GM18526 (cell line): ENCODE data around the gene METTL16.

ENCODE experiments used
- POLR2A ChIP-seq: IDR thresholded peaks from 3 replicates; pipeline ENCODE4 v1.6.1; 2011; ENCODE audit not compliant: insufficient read length; ENCODE audit errors: extremely low read depth

METTL16 gene

DNA sequence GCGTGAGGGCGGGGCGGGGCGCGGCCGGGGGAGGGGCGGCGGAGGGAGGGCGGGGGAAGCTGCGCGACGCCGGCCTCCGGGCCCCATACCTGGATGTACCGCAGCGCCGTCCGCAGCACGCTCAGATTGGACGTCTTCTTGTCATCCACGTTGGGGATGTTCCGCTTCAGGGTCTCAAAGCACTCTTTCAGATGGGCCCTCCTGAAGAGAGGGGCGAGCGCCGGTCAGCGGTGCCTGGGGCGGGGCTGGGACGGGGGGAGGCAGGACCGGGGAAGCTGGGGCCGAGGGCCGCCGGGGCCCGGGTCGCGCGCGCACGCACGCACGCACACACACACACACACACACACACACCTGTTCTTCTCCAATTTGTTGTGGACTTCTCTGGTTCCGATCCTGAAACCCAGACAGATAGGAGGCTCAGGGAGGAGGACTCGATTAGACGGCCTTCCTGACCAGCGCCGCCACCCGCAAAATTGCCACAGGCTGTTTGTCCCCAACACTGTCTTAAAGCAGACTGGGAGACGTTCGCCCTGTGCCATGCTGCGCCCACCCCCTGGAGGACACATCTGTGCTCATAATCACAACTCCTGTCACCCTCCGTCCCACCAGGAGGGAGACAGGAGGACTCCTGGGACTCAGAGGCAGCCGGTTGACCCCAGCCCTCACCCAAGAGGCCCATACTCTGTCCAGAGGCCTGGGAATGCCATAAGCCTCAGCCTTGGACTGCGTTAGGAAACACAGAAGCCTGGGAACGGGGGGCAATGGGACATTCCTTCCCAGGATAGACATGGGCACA is 117.5 kb downstream of the METTL16 start:
- TF ChIP-seq POLR2A = peak; percentile 6

DNA sequence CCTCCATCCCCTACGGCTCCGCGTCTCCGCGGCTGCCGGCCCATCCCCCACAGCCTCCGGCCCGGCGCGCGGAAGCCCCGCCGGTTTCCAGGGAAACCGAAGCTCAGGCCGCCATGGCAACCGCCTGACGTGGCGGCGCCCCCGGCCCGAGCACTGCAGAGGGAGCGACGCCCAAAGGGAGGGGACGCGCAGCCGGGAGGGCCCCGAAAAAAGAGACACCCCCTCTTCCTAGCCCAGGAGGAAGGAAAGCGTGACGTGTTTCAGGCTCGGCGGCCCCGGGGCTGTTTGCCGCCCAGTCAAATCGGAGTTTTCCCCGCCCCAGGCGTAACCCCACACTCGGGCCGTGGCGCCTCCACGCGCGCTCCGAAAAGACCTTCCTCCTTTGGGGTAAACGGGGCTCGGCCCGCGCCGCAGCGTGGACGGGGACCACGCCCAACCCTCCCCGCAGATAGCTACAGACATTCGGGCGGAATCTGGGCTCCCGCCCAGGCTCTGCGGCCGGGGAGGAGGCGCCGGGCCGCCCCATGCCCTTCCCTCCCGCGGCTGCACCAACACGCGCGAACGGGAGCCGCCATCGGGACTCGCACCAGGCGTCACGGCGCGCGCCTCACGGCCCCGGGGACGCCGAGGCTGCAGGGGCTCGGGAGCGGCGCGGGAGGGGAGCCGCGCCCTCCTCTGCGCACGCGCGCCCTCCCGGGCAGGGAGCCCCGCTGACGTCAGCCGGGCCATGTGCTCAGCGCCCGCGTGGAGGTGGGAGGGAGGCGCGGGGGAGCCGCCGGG is 118.3 kb downstream of the METTL16 start:
- peak; percentile 53 for TF ChIP-seq POLR2A

DNA sequence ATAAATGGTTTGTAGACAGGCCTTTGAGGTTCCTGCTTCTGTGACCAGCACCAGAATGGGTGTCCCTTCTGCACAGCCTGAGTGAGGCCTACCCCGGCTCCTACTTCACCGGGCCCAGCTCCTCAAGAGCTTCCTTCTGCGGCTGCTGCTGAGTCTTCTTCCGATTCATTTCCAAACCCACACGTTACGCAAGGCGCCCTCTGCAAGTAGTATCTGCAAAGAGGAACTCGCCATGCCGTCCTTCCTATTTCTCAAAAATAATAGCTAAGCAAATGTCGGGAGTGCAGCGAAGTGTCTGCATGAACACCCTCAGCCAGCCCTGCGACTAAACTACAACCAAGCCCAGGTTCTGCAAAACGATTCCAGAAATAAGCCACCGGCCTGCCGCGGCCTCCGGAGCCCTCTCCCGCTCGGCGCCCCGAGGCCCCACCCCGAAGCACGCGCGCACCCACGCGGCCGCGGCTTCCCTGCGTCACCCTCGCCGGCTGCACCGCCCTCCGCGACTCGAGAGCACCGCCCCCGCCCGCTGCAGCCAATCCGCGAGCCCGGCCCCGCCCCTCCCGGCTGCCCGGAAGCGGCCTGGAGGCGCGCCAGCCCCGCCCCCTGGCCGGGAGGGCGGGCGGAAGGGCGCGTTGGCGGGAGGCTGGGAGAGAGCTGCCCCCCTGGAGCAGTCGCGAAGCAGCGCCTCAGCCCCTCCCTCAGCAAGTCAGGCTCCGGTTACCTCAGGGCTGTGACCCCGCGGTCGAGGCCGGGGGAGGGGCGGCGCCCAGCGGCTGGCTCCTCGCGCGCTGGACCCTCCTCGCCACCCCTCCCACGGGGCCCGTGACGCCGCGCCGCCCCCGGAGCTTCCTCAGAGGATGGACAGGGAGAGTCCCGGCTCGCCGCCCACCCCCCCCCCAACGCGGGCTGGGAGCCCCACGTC is 119.2 kb downstream of the METTL16 start:
- peak; percentile 64 for TF ChIP-seq POLR2A

DNA sequence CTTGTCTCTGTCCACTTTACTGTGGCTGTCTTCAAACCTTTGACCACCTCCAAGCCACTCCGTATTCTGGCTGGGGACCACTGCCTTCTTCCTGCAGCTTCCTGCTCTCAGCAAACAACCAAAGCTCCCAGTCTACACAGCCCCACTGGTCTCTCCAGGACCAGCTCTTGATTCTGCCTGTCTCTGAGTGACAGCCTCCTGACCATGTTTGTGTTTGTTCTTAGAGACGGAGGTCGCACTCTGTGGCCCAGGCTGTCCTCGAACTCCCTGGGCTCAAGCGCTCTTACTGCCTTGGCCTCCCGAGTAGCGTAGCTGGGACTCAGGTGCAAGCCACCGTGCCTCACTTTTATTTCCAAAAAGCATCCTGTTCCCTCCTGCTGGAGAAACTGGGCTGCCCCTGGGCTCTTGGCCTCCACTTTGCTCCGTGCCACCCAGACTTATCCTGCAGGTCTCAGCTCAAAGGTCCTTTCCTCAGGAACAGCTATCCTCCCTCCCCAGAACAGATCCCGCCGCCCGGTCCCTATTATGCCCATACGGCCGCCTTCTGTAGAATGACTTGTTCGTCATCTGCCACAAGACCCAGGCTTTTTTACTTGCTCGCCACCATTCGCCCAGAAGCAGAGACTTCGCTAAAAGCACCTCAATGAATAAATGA is 120.0 kb downstream of the METTL16 start:
- TF ChIP-seq POLR2A = no peak

DNA sequence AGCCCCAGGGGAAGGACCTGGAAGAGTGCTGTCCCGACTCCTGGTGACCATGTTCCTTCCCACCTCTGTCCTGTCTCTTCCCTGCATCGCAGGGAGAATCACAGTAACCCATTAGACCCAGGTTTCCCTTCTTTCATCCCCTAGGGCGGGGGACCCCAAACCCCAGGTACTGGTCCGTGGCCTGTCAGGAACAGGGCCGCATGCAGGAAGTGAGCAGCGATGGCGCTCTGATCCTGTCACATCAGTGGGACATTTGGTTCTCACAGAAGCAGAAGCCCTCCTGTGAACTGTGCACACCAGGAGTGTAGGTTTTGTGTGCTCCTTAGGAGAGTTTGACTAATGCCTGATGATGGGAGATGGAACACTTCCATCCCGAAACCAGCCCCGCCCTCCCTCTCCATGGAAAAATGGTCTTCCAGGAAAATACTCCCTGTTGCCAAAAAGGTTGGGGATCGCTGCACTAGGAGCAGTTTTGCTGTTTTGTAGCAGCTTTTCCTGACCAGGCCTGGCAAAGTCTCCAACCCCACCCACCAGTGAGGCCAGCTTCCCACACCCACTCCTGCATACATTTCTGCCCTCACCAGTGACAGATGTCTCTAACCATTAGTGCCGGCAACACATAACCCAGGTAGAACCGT is 121.4 kb downstream of the METTL16 start:
- TF ChIP-seq POLR2A = no peak

DNA sequence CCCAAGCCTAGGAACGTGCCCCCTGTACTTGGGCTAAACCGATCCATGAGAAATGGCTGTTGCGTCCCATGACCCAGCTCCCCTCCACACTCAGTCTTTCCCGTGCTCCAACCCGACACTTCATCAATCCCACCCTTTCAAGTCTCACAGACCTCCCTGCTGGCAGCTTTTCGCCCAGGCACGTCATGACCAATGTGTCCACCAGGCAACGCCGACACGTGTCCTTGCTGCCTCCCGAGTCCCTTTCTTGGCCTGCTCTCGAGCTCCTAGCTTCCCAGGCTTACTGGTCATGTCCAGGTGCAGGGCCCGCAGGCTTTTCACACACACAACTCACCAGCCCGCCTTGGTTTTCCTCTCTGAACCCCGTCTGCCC is 123.0 kb downstream of the METTL16 start:
- no peak for TF ChIP-seq POLR2A

DNA sequence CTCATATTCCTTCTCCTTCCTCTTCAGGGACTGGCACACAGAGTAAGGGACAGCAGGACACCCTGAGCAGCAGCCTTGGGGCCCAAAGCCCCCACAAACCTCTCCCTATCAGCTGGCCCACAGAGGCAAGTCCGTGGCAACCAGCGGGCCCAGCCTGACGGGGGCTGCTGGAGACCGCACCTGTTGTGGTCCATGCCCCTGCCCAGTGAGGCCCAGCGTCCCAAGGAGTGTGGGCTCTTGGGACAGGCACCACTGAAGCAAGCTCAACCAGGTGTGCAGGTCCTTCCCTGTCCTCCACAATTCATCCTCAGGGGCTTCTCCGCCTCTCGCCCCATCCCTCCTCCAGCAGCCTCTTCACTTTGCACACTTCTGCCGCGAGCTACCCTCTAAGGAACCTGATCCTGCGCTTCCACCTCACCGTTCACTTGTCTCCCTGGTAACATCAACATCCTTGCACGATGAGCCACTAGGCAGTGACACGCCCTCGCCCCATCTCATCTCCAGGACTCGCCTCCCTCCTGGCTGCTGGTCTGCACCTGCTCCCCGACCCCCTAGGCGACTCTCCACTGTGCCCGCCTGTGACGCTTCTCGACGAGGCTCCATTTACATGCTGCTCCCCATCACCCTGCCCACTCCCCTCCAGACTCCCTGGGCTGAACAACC is 123.5 kb downstream of the METTL16 start:
- no peak for TF ChIP-seq POLR2A

DNA sequence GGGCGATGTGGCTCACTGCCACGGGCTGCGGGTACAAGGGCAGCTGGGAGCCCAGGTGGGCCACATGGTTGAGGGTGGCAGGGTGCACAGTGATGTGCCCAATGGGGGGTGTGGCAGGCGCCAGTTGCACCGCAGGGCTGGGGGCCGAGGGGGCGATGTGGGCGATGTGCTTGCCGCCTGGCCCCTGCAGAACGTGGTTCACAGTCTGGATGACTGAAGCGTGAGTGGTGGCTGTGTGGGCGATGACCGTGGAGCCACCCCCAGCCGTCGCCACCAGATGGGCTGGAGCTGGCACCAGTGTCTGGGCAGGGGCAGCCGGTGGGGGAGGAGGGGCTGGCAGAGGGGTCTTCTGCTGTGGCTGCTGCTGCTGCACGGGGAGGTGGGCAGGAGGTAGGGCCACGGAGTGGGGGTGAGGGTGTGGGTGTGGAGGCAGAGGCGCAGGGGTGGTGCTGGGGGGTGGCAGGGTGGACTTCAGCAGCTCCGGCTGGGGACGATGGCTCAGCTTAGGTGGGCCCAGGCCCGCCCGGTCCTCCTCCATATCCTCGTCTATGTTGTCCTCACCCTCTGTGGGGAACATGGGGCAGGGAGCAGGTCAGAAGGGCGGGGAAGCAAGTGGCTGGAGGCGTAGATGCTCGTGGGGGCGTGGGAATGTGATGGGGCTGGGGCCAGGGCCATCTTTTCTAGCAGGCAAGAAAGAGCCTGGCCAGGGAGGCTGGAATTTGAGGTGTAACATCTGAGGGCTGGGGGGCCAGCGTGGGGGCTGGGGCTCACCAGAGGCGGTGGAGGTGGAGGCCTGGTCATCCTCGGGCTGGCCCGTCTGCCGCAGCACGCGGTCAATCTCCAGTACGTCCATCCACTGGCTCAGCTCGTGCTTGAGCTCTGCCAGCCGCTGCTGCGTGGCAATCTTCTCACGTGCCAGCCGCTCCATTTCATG is 124.3 kb downstream of the METTL16 start:
- no peak for TF ChIP-seq POLR2A

DNA sequence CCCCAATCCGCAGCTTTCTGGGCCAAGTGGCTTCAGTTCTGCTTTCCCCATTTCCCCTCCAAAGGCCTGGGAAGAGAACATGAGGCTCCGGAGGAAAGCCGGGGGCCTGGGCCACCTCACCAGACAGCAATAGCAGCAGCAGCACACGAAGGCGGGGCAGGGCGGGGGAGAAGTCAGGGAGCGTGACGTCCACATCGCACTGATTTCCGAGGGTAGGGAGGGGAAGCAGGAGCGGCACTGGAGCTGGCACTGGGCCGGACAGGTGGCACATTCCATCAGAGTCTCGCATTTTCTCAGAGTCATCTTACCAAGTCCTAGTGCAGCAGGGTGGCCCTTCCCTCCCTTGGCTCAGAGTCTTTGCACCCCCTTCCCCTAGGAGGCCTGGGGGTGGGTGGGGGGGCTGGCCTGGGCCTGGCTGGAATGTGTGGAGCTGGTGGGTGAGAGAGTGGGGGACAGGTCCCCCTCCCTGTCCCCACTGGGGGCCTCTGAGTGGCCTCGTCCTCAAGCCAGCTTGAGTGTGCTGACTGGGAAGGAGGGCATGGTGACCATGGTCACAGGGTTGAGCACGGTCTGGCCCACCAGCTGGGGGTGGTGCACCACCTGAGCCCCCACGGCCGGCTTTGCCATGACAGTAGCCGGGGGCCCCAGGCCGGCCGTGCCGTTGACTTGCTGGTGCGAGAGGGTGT is 125.1 kb downstream of the METTL16 start:
- TF ChIP-seq POLR2A = no peak

DNA sequence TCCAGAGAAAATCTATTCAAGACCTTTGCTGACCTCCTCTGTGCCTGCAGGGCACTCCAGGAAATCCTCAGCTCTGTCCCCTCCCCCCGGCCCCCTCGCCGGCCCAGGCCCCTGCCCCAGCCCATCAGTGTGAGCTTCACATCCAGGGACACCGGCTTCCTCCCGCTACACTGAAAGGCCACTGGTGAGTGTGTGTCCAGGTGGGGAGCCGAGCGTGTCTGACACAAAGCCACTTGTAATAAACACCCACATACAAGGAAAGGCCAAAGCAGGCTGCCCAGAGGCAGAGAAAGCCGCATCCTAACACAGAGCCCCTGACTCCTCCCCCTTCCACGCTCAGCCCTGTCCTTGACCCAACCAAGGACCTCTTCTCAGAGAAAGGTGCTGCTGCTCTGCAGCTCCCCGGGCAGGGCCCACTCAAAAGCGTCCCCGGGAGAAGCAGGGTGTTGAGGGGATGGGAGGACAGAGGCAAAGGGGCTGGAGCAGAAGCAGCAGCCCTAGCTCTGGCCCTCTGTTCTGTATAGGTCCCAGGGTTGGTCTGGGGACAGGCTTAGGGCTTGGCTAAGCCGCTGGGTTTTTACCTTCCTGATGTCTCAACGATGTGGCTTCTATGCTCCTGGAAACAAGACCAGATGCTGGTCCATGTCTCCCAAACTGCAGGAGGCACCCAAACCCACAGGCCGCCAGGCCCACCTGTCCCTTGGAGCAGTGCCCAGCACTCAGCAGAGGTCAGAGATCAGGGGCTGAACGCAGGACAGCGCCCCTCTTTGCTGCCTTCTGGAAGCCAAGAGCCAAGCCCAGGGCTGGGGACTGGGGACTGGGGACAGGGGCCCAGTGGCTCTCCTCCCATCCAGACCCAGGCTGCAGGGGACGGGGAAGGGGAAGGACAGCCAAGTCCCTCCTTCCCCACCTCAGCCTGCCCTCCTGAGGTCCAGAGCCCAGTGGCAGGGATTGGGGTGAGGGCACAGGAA is 126.2 kb downstream of the METTL16 start:
- no peak for TF ChIP-seq POLR2A

DNA sequence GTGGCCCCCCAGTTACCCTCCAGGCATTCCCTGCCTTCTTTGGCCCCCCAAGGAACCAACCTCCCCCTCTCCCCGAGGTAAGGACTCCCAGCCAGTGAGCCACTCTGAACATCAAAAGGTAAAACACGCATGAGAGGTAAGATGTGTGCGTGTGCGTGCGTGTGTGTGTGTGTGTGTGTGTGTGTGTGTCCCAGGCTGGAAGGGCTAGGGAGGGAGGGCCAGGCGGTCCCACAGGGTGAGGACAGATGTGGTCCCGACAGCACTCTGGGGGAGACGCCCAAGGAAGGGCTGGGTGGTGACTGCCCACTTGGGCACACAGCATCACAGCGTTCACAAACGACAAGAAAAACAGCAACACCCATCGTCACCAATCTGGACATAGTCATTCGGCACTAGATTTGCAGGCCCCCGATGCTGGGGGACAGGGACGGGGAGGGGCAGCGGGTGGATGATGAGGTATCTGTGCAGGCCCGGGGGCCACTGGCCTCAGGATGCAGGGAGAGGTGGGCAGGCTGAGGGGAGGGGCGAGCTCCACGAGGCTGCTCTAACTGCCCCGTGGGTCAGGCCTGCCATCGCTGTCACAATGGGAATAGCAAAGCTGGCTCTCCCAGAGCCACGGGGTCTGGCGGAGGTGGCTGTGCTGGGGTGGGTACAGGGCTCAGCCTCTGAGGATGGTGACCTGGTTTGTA is 127.1 kb downstream of the METTL16 start:
- TF ChIP-seq POLR2A = no peak
